Mammary epithelial cell (primary cell): ENCODE results near the gene BZW2.

ENCODE experiments used
- EZH2 ChIP-seq: IDR thresholded peaks from 2 replicates; pipeline ENCODE4 v1.6.1; 2012; ENCODE audit warnings: low read length, inconsistent platforms, borderline replicate concordance
- TF ChIP-seq, protein P1 (sequence below), 2 donors: IDR thresholded peaks in 1 of 2; conservative IDR thresholded peaks in 1 of 2; 2 replicates each; pipeline ENCODE4 v1.5.1; 2011 to 2012; ENCODE audit warnings: inconsistent platforms in 2 of 2, low read length in 2 of 2, mild to moderate bottlenecking in 2 of 2, control low read depth in 1 of 2, low read depth in 1 of 2; ENCODE audit not compliant: insufficient read depth in 1 of 2; ENCODE audit errors: extremely low read depth in 1 of 2

DNA sequence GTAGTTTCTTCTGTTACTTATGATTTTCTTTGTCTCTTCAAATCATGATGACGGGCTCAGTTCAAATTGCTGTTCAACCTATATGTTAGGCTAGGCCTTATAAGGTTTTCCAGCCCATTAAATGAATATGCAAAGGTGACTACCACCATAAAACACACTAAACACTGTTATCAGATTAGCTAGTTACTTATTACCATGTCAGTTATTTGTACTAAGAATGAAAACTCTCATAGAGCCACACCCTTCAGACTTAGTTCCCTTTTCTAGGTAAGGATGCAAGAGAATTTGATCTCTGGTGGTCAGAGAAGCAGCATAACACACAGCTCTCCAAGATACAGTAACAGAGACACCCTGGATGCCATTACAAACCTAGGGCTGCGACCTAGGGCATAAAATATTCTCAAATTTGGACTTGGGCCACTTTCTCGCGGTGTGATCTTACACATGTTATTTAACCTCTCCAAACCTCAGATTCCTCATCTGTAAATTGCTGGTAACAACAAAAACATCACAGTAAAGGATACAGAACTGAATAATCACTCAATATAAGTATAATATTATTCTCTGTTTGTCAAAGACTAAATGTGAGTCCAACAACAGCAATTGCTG is 36.0 kb upstream of the BZW2 start:
- TF ChIP-seq, protein P1, sequence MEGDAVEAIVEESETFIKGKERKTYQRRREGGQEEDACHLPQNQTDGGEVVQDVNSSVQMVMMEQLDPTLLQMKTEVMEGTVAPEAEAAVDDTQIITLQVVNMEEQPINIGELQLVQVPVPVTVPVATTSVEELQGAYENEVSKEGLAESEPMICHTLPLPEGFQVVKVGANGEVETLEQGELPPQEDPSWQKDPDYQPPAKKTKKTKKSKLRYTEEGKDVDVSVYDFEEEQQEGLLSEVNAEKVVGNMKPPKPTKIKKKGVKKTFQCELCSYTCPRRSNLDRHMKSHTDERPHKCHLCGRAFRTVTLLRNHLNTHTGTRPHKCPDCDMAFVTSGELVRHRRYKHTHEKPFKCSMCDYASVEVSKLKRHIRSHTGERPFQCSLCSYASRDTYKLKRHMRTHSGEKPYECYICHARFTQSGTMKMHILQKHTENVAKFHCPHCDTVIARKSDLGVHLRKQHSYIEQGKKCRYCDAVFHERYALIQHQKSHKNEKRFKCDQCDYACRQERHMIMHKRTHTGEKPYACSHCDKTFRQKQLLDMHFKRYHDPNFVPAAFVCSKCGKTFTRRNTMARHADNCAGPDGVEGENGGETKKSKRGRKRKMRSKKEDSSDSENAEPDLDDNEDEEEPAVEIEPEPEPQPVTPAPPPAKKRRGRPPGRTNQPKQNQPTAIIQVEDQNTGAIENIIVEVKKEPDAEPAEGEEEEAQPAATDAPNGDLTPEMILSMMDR (conservative IDR thresholded peaks at IDR 0.05 in 1 of 2, IDR thresholded peaks at IDR 0.05 in 1 of 2; ENCODE audit: extremely low read depth in 1 of 2, insufficient read depth in 1 of 2, low read depth in 1 of 2, low read length in 2 of 2): no peak
- no peak for TF ChIP-seq EZH2
